Brain pericyte (primary cell): ENCODE measurements around the gene MLXIPL.
A peak's percentile ranks its signal among the peaks of the same experiment; 100 is the strongest.
"Not testable (repeated sequence)": the region's sequence is repeated elsewhere in the genome, so short reads cannot be mapped to it uniquely, and the experiment has no call there.

ENCODE experiments used
- DNase-seq: peaks from one replicate; pipeline ENCODE4 v3.0.0-alpha.2; 2012; ENCODE audit warnings: low read depth, low spot score

The MLXIPL gene

DNA sequence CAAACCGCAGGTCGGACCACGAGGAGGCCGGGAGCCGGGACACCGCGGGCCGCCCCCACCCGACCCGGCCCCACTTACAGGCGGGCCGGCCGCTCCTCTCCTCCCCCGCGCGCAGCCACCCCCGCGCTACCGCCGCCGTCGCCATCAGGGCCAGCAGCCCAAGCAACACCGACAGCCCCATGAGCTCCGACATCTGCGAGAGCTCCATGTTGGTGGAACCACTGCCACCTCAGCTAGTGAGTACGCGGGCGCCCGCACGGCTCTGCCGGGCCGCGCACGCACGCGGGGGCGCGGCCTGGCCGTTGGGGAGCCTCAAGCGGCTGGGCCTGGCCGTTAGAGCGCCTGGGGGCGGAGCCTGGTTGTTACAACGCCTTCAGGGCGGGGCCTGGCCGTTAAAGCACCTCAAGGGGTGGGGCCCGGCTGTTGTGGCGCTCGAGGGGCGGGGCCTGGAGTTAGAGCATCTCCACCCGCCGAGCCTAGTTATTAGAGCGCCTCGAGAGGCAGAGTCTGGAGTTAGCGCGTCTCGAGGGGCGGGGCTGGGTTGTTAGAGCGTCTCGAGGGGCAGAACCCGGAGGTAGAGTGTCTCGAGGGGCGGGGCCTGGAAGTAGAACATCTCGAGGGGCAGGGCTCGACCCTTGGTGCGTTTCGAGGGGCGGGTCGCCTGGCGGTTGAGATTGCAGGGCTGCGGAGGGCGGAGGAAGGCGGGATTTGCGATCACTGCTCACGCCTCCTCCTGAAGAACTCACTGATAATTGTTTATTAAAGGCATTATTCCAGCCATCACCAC, 45.8 kb downstream of the MLXIPL start, which contains the start of gene TBL2:
Gene TBL2, minus strand, starts transcription at position 238 of the 787 bp plus-strand sequence. Its CDS starts 30 bp downstream, at position 208.
- DNase-seq = peak; percentile 96

DNA sequence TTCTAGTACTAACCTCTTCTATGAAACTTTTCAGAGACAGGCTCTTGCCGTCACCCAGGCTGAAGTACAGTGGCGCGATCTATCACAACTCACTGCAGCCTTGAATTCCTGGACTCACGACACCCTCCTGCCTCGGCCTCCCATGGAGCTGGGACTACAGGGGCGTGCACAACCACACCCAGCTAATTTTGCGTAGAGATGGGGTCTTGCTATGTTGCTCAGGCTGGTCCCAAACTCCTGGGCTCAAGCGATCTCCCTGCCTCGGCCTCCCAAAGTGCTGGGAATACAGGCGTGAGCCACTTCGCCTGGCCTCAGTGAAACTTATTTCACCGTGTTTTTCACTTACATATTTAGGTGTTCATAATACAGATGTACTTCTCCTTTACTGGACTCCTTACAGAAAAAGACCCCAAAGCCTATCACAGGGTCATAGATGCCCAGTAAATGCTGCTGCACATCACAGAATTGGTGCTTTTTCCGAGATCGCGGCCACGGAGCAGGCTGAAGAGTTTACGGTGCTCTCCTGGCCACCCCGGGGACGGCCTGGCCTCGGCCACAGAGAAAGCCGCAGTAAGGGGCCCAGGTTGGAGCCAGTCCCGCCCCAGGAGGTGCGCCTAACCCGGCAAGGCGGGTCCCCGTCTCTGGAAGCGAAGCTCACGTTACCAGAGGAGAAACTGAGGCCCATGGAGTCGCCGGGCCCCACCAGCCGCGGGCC, 46.5 kb downstream of the MLXIPL start:
- no peak for DNase-seq

DNA sequence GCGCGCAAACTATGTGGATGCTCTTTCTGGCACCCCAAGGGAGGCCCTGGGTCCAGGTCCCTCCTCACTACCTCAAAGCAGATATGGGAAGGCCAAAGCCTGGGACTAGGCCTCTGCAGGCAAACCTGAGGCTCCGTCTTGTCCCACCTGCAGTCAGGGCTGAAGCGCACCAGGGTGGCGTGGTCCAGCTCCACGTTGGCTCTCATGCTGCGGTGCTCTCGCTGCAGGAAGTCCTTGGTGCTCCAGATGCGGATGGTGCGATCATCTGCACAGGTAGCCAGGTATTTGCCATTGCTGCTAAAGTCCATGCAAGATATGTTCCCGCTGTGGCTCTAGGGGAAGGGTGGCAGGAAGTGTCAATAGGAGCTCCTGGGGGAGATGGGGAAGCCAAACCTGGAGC, 50.5 kb downstream of the MLXIPL start:
- DNase-seq = no peak

DNA sequence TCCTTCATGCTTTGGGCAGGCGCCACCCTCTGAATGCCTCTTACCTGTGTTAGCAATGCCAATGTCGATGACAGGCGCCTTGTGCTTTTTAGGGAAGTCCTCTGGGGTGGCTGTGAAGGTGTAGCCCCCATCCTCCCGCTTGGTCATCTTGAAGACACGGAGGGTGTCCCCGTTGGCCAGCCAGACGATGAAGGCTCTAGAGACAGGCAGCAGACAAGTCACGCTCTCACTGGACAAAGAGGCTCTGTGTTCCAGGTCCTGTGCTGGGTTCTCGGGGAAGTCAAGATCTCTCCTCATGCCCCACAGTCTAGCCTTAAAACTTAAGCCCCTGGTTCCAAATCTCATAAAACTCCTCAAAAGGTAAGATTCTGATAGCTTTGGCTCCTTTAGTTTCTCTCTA, 51.0 kb downstream of the MLXIPL start:
- no peak for DNase-seq

DNA sequence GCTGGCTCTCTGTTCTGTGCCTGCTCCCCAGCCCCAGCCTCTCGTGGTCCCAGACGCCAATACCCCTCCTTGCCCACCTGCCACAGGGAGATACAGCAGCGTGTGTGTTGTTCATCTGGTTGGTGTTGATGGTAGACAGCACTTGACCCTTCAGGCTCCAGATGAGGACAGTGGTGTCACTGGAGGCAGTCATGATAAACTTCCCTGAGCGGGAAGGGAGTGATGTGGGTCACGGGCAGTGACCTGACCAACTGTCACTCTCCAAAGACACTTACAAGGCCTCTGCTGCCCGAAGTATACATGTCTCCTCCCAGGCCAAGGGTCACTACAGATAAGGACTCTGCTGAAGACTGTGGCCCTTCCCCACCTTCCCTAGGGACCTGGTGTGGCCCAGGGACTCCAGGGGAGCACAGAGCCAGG, 51.5 kb downstream of the MLXIPL start:
- no peak for DNase-seq

DNA sequence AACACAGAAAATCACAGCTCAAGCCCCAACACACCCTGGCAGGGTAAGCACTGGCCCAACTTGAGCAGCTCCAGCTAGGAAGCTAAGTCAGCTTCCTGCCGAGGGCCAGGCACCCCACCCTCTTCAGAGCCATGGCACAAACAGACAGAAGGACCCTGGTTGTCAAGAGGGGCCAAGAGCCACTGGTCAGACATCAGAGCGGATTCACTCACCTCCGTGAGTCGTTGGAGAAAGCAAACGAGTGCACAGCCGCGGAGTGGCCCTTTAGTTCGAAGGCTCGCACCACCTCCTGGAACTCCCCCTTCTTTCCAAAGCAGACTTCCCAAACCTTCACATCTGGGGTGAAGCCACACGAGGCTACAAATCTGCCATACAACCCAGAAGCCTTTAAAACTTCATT, 53.3 kb downstream of the MLXIPL start:
- no peak for DNase-seq

DNA sequence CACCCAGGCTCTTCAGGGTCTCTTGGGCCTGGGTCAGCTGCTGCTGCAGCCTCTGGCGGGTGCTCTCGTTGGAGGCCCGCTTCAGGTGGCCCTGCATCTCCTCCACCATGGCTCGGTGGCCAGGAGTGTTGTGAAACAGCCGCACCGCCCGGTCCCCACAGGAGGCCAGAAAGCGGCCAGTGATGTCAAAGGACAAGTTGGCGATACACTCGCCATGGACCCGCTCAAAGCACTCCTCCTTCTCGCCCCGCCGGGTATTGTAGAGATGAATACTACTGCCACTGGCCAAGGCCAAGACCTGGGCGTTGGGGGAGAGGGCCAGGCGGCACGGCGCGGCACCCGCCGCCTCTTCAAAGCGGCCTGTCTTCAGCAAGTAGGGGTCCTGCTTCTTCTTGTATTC, 53.8 kb downstream of the MLXIPL start:
- DNase-seq = no peak

DNA sequence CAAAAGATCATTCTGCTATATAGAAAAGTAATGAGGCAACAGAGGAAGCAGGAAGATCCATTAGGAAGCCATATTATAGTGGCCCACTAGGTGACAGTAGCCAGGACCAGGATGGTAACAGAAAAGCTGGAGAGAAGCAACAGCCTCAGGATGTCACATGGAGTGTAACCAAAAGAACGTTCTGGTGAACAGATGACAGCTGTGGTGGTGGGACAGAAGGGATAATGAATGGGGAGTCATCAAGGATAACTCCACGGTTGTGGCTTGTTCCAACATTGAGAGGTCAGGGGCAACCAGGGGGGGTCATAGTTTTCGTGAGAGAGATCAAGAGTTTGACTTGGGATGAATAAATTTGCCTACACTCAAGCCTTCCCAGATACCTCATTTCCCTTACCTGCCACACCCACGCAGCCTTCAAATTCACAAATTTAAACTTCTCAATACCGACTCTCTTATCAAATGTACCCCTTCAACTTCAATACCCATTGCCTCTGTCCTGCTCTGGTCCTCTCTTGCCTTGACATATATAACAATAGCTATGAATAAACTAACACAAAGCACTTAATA, 55.2 kb downstream of the MLXIPL start:
- no peak for DNase-seq

DNA sequence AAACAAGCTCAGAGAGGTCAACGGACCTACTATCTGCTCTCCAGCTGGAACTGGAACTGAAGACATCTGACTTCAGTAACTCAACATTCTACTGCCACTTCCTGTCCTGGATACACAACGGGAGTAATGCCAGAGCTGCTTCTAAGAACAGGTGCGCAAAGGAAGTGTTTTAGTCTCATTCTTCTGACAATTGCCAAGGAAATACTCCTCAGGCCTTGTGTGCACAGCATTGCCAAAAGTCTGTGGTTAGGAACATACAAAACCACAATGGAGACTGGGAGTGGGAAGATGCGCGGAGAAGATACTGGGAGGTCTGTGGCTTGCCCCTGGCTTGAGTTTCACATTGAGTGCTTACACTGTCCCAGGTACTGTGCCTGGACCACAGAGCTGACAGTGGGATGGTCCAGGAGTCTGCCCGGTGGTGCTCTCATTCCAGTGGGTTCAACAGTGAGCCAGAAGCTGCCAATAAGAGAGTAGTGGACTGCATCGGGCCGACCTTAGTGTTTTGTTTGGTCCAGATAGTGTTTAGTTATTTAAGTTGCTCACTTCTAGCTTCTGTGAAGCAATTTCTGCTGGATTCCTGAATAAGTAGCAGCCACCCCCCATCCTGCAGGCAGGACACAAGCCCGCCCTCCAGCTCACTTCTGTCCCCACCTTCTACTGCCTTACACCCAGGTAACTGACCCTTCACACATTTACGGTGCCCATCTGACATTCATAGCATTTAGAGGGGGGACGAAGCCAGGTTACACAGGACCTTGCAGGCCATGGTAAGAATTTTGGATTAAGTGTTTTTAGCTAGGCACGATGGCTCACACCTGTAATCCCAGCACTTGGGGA, 56.3 kb downstream of the MLXIPL start:
- no peak for DNase-seq

DNA sequence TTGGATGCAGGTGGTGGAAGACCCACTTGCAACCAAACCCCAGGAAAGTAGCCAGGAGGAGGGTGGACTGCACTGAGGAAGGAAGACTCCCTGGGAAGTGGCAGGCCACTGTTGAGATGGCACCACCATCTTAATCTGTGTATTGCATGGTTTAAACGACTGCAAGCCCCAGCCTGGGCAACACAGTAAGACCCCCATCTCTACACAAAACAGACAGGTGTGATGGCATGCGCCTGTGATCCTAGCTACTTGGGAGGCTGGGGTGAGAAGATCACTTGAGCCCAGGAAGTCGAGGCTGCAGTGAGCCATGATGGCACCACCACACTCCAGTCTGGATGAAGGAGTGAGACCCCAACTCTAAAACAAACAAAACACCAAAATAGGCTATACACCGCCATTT, 57.2 kb downstream of the MLXIPL start:
- no peak for DNase-seq

DNA sequence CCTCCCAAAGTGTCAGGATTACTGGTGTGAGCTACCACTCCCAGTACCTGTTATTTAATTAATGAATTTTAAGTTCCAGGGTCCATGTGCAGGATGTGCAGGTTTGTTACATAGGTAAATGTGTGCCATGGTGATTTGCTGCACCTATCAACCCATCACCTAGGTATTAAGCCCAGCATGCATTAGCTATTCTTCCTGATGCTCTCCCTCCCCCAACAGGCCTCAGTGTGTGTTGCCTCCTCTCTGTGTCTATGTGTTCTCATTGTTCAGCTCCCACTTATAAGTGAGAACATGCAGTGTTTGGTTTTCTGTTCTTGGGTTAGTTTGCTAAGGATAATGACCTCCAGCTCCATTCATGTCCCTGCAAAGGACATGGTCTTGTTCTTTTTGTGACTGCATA, 57.9 kb downstream of the MLXIPL start:
- not testable (repeated sequence) for DNase-seq

DNA sequence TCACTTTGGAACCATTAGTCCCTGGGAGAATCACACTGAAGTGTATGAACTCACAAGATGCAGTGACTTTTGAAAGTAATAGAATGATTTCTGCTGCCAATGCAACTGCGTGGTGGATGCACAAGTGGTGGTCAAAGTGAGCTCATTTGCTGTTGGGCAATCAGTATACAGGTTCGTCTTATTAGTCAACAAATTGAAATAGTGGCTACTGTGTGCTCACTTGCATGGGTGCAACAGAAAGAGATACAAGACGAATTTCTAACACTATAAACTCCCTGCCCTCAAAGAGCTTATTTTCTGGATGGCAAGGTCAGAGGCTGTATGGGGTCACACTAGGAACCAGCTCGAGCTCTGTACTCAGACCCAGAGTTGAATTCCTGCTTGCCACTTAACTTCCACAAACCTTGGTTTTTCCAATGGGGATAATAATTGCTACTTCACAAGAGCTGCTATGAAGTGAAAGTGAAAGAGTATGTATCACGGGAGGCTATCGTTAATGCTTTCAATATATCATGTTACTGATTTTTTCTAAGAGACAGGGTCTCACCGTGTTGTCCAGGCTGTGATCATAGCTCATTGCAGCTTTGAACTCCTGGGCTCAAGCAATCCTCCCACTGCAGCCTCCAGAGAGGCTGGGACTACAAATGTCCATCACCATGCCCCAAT, 58.5 kb downstream of the MLXIPL start:
- DNase-seq = no peak

DNA sequence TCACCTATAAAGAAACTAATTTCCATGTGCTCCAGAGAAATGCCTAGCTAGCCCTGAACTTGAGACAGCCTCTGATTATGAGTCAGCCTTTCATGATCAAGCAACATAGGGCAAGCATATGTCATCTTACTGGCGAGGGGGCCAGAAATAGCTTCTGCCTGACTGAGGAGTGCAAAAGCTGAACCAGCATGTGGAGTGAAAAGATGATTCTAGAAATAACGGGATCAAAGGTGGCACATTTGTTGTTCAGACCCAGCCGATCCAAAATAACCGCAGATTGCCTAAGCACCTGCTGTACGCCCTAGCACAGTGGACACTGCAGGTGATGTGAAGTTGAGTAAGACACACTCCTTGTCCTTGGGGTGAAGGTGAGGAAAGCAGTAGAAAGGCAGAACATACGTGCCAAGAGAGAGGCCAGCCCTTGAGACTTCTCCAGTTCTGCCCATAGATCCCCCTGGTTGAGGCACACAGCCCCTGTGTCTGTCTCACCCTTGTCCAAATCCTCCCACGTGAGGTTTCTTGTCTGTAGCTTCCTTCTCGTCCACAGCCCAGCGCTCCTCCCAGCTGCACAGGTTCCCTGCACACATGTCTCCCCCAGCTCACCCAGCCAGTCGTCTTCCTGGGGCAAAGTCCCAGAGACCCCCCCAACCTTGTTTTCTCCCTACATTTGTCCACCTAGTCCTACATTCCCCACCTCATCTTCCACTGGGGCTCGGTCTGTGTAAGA, 64.0 kb downstream of the MLXIPL start:
- DNase-seq = no peak

DNA sequence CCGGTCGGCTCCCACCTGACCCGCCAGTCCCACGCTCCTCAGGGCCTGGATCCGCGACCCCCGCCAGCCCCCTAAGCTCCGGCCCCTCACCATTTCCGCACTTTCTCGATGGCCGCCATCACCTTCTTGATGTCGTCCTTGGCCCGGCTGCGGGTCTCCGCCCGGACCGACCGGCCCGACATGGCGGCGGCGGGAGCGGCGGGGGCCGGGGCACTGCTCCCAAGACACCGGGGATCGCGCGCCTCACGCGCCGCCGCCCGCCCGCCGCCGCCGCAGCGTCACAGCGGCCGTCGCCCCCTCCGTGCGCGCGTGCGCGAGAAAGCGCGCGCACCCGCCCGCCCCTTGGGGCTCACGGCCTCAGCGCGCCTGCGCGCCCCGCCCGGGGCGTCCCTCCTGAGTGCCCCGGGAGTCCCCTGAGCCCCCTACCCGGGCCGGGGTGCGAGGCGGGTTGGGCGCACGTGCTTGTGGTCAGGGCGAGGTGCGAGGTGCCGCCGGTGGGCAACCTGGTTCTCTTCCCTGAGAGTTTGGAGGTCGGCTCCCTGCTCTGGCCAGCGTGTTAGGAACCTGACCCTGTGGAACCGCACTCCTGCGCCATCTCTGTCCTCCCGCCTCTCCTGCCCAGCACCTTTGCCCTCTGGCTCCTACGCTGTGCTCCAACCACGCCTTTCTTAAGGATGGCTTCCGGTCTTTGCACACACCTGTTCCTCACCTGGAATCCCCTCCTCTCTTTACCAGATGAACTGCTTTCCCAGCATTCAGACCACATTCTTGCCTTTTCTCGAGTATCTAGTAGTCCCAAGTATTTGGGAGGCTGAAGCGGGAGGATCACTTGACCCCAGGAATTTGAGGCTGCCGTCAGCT, 66.7 kb downstream of the MLXIPL start, which contains the start of gene BCL7B:
Gene BCL7B, minus strand, starts transcription at position 294 of the 861 bp plus-strand sequence. Its CDS starts 112 bp downstream, at position 182.
- DNase-seq = no peak

DNA sequence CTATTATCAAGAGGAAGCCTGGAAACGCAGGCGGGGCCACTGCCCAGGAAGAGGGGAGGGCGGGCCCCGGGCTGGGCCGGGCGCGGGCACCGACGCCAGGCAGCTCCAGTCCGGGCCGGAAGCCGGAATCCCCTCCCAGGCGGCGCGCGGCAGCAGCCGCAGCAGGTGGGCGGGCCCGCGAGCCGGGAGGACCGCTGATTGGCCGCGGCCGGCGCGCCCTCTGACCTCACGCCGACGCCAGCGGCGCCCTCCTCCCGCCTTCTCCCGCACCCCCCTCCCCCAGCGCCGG, 67.3 kb downstream of the MLXIPL start:
- peak; percentile 52 for DNase-seq

DNA sequence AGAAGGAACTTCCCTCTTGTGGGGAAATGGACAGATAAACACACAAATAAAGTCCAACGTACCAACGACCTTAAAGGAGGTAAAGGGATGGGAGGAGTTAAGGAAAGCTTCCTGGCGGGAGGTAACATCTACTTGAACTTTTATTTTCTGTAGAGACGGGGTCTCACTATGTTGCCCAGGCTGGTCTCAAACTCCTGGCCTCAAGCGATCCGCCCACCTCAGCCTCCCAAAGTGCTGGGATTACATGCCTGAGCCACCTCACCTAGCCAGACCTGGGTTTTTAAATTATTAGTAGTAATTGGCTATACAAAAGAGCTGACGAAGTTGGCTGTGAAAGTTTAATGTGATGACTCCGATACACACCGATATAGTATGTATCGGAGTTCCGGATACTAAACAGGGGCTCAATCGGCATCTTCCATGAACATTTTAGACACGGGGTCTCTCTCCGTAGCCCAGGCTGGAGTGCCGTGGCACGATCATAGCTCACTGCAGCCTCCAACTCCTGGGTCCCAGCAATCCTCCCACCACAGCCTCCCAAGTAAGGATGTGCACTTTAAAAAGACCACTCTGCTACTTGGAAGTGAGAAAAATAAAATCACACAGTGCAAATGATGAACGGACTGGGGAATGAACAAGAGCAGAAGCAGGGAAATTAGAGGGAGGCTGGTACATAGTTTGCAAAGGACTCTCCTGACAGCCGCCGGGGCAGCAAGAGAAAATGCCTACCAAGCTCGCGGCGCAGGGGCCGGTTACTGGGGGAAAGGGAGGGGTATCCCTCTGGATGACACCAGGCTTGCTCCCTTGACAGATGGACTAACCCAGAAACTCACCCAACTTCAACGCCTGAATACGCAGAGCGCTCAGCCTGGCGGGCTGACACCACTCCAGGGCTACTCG, 67.9 kb downstream of the MLXIPL start:
- DNase-seq = no peak

DNA sequence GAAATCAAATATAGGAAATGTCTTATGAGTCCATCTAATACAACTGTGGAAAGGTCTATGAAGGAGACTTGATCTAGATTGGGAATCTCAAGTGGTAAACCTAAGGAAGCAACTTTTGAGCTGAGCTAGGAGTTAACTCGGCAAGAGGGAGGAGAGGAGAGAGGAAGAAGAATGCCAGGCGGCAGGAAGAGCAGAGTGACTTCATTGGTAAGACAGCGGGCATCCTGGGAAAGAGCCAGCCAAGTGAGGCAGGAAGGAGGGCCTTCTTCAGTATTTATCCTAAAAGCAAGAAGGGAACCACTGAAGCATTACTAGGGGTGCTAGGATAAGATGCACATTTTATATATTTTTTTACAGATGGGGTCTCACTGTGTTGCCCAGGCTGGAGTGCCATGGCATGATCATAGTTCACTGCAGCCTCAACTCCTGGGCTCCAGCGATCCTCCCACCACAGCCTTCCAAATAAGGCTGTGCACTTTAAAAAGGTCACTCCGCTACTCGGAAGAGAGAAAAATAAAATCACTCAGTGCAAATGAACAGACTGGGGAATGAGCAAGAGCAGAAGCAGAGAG, 68.8 kb downstream of the MLXIPL start:
- no peak for DNase-seq

DNA sequence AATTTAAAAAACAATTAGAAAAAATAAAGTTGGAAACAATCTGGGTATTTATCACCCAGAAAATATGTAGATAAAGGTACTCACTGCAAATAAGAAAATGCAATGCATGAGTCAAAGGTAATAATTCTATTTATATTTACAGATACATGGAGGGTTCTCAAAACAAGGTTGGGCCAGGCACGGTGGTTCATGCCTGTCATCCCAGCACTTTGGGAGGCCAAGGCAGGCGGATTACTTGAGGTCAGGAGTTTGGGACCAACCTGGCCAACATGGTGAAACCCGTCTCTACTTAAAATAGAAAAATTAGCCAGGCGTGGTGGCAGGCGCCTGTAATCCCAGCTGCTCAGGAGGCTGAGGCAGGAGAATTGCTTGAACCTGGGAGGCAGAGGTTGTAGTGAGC, 74.2 kb downstream of the MLXIPL start:
- DNase-seq = not testable (repeated sequence)
